Muscle of leg (tissue), 11 donors: Measurements from ENCODE around the gene CCDC12. TPM values are rescaled to one million over a fixed set of nuclear protein-coding genes. Genes with fewer than 3 reads are reported as not detected.
A peak's percentile ranks its signal among the peaks of the same experiment; 100 is the strongest.

Source experiments
- DNase-seq: peaks from one replicate; pipeline ENCODE4 v3.0.0; 2013
- H3K27ac ChIP-seq: one replicate; pipeline ENCODE4 v1.5.1; 2013; ENCODE audit warnings: mild to moderate bottlenecking, low read length, control low read depth
- H3K27me3 ChIP-seq: one replicate; pipeline ENCODE4 v1.6.1; 2013; ENCODE audit warnings: low read length; ENCODE audit not compliant: control insufficient read depth, insufficient read depth
- H3K36me3 ChIP-seq: one replicate; pipeline ENCODE4 v1.6.1; 2013; ENCODE audit warnings: low read length; ENCODE audit not compliant: control insufficient read depth, insufficient read depth
- H3K4me1 ChIP-seq: one replicate; pipeline ENCODE4 v1.6.1; 2013; ENCODE audit warnings: low read length; ENCODE audit not compliant: control insufficient read depth, insufficient read depth
- H3K4me3 ChIP-seq: one replicate; pipeline ENCODE4 v1.5.1; 2013; ENCODE audit warnings: low read length, control low read depth
- H3K9me3 ChIP-seq: replicated peaks from 2 replicates; pipeline ENCODE4 v1.6.1; 2013; ENCODE audit warnings: low read depth, low read length; ENCODE audit not compliant: control insufficient read depth
- WGBS: methylation state at CpG from one replicate; pipeline ENCODE4 v1.1.5; 2013; ENCODE audit warnings: missing lambda C conversion rate; ENCODE audit not compliant: insufficient coverage; 5-methylcytosine and 5-hydroxymethylcytosine counted together
- polyA plus RNA-seq, 8 donors: library from polyadenylated mRNA; unstranded; fragments of 120-200 nt; gene quantifications; one replicate each; pipeline versions ENCODE4 v1.2.1 to v1.2.3, GENCODE V29; 2013; ENCODE audit warnings: inconsistent platforms in 1 of 8, low replicate concordance in 1 of 8; ENCODE audit not compliant: insufficient read length in 8 of 8, insufficient read depth in 1 of 8
- total RNA-seq: library from RNA; stranded (reverse); fragments of 120-200 nt; gene quantifications from one replicate; pipeline ENCODE4 v1.2.4, GENCODE V29; 2013

CCDC12 gene
- total and polyA plus RNA-seq, 9 donors: 37.7 to 56.4 (median 46.9) TPM

DNA sequence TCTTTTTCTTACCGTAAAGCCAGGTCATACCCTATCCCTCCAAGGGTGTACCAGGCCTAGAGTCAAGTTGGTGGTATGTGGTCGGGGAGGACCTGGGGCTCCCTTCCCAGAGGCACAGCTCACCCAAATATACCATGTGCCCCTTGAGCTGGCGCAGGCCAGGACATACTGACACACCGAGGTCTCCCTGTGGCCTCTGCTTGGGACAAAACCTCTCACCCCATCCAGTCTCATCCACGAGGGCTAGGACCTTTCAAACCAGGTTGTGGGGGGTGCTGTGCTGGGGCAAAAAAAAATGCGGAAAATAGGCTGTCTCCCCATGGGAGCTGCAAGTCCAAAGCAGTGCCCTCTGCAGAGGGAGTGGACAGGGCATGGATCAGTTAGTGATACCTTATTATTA, 76.2 kb downstream of the CCDC12 start:
- no CpG with 5 or more reads among the region's 6 CpGs for WGBS
- no peak overlapping the region for H3K4me3 ChIP-seq
- H3K4me1 ChIP-seq: peaks cover 28% of the 10 kb centered on the region
- H3K36me3 ChIP-seq: peaks cover 4% of the 10 kb centered on the region
- H3K9me3 ChIP-seq: no peaks in the 10 kb centered on the region
- no peak overlapping the region for H3K27ac ChIP-seq
- DNase-seq: no peak
- H3K27me3 ChIP-seq: peaks cover 27% of the 10 kb centered on the region

- H3K27ac ChIP-seq: no peak overlapping the region
- H3K27me3 ChIP-seq: peaks cover 29% of the 10 kb centered on the region
- peaks cover 4% of the 10 kb centered on the region for H3K36me3 ChIP-seq
- 33% methylated on average over 1 of the region's 5 CpGs for WGBS
- no peak overlapping the region for H3K4me3 ChIP-seq
- peaks cover 28% of the 10 kb centered on the region for H3K4me1 ChIP-seq
- peak; percentile 62 for DNase-seq
- no peaks in the 10 kb centered on the region for H3K9me3 ChIP-seq
These were observed 76.6 kb downstream of the CCDC12 start for GRCh38 chr3:46900007-46900292.

- DNase-seq: no peak
- peaks cover 28% of the 10 kb centered on the region for H3K4me1 ChIP-seq
- no peak overlapping the region for H3K27ac ChIP-seq
- no peaks in the 10 kb centered on the region for H3K9me3 ChIP-seq
- WGBS: 77% methylated on average over 18 of the region's 22 CpGs
- H3K36me3 ChIP-seq: peaks cover 4% of the 10 kb centered on the region
- peaks cover 30% of the 10 kb centered on the region for H3K27me3 ChIP-seq
- peak overlapping the region; percentile 1 for H3K4me3 ChIP-seq
These were observed 77.2 kb downstream of the CCDC12 start for GRCh38 chr3:46899151-46900006.

DNA sequence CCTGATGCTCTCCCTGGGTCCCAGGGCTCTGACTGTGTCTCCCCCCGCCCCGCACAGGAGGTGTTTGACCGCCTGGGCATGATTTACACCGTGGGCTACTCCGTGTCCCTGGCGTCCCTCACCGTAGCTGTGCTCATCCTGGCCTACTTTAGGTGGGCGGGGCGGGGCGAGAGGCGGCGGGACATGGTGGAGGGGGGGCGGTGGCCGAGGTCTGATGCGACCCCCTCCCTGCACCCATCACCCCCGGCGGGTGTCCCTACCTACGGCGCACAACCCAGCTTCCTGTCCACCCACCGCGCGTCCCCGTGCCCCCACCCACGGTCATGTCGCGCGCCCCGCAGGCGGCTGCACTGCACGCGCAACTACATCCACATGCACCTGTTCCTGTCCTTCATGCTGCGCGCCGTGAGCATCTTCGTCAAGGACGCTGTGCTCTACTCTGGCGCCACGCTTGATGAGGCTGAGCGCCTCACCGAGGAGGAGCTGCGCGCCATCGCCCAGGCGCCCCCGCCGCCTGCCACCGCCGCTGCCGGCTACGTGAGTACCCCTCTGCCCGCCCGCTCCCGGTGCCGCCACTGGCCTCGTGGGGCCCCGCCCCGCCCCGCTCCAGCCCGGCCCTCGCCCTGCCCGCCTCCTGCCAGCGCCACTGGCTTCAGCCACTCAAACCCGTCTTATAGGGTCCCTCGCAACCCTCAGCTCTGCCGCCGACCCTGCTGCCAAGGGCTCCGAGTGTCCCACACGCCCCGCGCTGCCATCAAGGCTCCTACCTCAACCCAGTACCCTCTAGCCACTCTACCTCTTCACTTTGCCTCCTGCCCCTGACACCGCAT, 78.0 kb downstream of the CCDC12 start:
- 6% methylated on average over 59 of the region's 71 CpGs for WGBS
- Histone ChIP-seq H3K36me3 (peaks cover 4% of the 10 kb centered on the region), H3K4me1 (peaks cover 28% of the 10 kb centered on the region), H3K9me3 (no peaks in the 10 kb centered on the region), H3K4me3 (peak overlapping the region; percentile 24), H3K27ac (no peak overlapping the region), H3K27me3 (peaks cover 37% of the 10 kb centered on the region)
- DNase-seq: peak; percentile 71

GRCh38 chr3:46897829-46898320, 78.7 kb downstream of the CCDC12 start:
- no peaks in the 10 kb centered on the region for H3K9me3 ChIP-seq
- peaks cover 4% of the 10 kb centered on the region for H3K36me3 ChIP-seq
- peaks cover 43% of the 10 kb centered on the region for H3K27me3 ChIP-seq
- WGBS: 51% methylated on average over 11 of the region's 15 CpGs
- H3K4me3 ChIP-seq: no peak overlapping the region
- peak; percentile 8 for DNase-seq
- no peak overlapping the region for H3K27ac ChIP-seq
- H3K4me1 ChIP-seq: peaks cover 33% of the 10 kb centered on the region

DNA sequence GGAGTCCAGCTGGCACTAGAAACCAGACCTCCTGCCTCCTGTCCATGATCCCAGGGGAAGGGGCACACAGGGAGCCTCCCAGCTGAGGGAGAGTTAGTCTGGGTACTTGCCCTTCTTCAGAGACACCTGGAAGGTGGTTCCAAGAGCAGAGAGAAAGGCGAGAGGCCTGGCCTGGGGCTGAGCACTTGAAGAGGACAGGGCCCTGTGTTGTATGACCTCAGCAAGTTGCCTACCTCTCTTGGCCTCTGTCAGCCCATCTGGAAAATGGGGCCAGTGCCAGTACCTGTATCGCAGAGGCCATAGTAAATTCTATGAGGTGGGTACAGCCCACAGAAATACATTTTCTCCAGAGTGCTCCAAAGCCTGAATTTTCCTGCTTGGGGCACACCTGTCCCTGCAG, 79.5 kb downstream of the CCDC12 start:
- Histone ChIP-seq H3K27me3 (peaks cover 47% of the 10 kb centered on the region), H3K9me3 (no peaks in the 10 kb centered on the region), H3K4me1 (peaks cover 41% of the 10 kb centered on the region), H3K36me3 (peaks cover 4% of the 10 kb centered on the region), H3K27ac (no peak overlapping the region), H3K4me3 (no peak overlapping the region)
- WGBS: 71% methylated on average over 1 of the region's 2 CpGs
- no peak for DNase-seq

DNA sequence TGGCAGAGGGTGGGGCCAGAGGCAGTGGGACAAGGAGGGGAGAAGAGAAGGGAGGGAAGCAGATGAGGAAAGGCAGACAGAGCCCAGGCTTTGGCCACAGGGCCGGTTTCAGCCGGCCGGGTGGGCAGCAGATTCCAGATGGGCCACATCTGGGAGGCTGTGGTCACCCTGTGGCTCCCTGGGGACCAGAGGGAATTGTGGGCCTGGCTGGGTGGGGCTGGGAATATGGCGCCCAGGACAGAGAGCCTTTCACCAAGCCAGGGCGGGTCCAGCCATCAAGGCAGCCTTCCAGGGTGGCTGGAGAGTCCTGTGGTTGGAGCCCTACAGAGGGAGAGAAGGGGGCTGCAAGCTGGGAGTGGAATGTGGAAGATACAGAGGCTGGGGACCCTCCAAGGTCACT, 80.2 kb downstream of the CCDC12 start:
- Histone ChIP-seq H3K9me3 (no peaks in the 10 kb centered on the region), H3K36me3 (no peaks in the 10 kb centered on the region), H3K27me3 (peaks cover 53% of the 10 kb centered on the region), H3K27ac (no peak overlapping the region), H3K4me3 (no peak overlapping the region), H3K4me1 (peaks cover 46% of the 10 kb centered on the region)
- WGBS: 65% methylated on average over 5 of the region's 5 CpGs
- DNase-seq: no peak

GRCh38 chr3:46895761-46896160, 80.8 kb downstream of the CCDC12 start:
- 85% methylated on average over 2 of the region's 4 CpGs for WGBS
- Histone ChIP-seq H3K27me3 (peaks cover 57% of the 10 kb centered on the region), H3K27ac (no peak overlapping the region), H3K9me3 (no peaks in the 10 kb centered on the region), H3K4me3 (no peak overlapping the region), H3K4me1 (peaks cover 46% of the 10 kb centered on the region), H3K36me3 (no peaks in the 10 kb centered on the region)
- peak; percentile 18 for DNase-seq

GRCh38 chr3:46895204-46895660, 81.3 kb downstream of the CCDC12 start:
- Histone ChIP-seq H3K36me3 (no peaks in the 10 kb centered on the region), H3K4me3 (no peak overlapping the region), H3K9me3 (no peaks in the 10 kb centered on the region), H3K4me1 (peaks cover 41% of the 10 kb centered on the region), H3K27ac (no peak overlapping the region), H3K27me3 (peaks cover 58% of the 10 kb centered on the region)
- WGBS: 19% methylated on average over 5 of the region's 5 CpGs
- peak; percentile 69 for DNase-seq

GRCh38 chr3:46894256-46894655, 82.3 kb downstream of the CCDC12 start:
- H3K27ac ChIP-seq: no peak overlapping the region
- peaks cover 38% of the 10 kb centered on the region for H3K4me1 ChIP-seq
- peaks cover 62% of the 10 kb centered on the region for H3K27me3 ChIP-seq
- DNase-seq: no peak
- WGBS: 90% methylated on average over 4 of the region's 6 CpGs
- no peaks in the 10 kb centered on the region for H3K36me3 ChIP-seq
- H3K9me3 ChIP-seq: no peaks in the 10 kb centered on the region
- no peak overlapping the region for H3K4me3 ChIP-seq
